Panc1 (cell line): ENCODE results near the gene TCOF1. TPM values are rescaled to one million over a fixed set of nuclear protein-coding genes. Genes with fewer than 3 reads are reported as not detected.

ENCODE experiments used
- ATAC-seq: fragments of 200-7000 bp; cut with Tn5 transposase; 2 replicates; pipeline ENCODE4 v1.9.1; 2020; ENCODE audit warnings: mild to moderate bottlenecking, moderate library complexity
- BruUV-seq: library from RNA; stranded (reverse); fragments of 400-500 nt; replicated peaks from 2 replicates; lab custom pipeline; 2021; lab: Mats Ljungman, UMichigan
- CTCF ChIA-PET: fragments of 300-600 bp; sonication (Branson Sonifier 250); formaldehyde crosslinking; loops from one replicate; lab custom pipeline; 2022; ENCODE audit warnings: antibody characterized with exemption; lab: Charles Lee
- POLR2A ChIA-PET: fragments of 300-600 bp; sonication (Branson Sonifier 250); formaldehyde crosslinking; loops from one replicate; lab custom pipeline; 2022; ENCODE audit warnings: antibody characterized with exemption; lab: Charles Lee
- DNase-seq: peaks from one replicate; pipeline ENCODE4 v3.0.0-alpha.2; 2010; ENCODE audit warnings: low read depth, low spot score
- H3K27ac ChIP-seq: 2 replicates; pipeline ENCODE4 v1.5.1; 2011; ENCODE audit warnings: mild to moderate bottlenecking, low read length, inconsistent platforms
- H3K27me3 ChIP-seq: fragments of 200-500 bp; sonication (Bioruptor generic); 2 replicates; pipeline ENCODE4 v1.6.0; 2014; ENCODE audit warnings: low read length, inconsistent platforms; ENCODE audit not compliant: control insufficient read depth, insufficient read depth
- H3K36me3 ChIP-seq: fragments of 200-500 bp; sonication (Bioruptor generic); 2 replicates; pipeline ENCODE4 v1.5.1; 2014; ENCODE audit warnings: inconsistent platforms, mild to moderate bottlenecking, low read length, moderate library complexity; ENCODE audit not compliant: control insufficient read depth, insufficient read depth
- H3K4me1 ChIP-seq: 2 replicates; pipeline ENCODE4 v1.5.1; 2011; ENCODE audit warnings: inconsistent platforms, mild to moderate bottlenecking, low read length, moderate library complexity; ENCODE audit not compliant: control insufficient read depth, insufficient read depth
- H3K4me3 ChIP-seq, 2 experiments: 2 replicates each; pipeline ENCODE4 v1.5.1; 2011 to 2012; ENCODE audit warnings: low read depth in 2 of 2, low read length in 2 of 2, mild to moderate bottlenecking in 2 of 2, inconsistent platforms in 1 of 2, moderate library complexity in 1 of 2
- H3K9me3 ChIP-seq: fragments of 200-500 bp; sonication (Bioruptor generic); 2 replicates; pipeline ENCODE4 v1.5.1; 2014; ENCODE audit warnings: low read depth, mild to moderate bottlenecking, inconsistent platforms, low read length, moderate library complexity; ENCODE audit not compliant: control insufficient read depth, insufficient read depth
- POLR2AphosphoS5 ChIP-seq: IDR thresholded peaks from 2 replicates; pipeline ENCODE4 v1.6.1; 2012; ENCODE audit warnings: mild to moderate bottlenecking, low read depth, low read length, moderate library complexity
- SIN3A ChIP-seq: IDR thresholded peaks from 2 replicates; pipeline ENCODE4 v1.6.1; 2012; ENCODE audit warnings: low read depth, mild to moderate bottlenecking, low read length, moderate library complexity, borderline replicate concordance; ENCODE audit not compliant: insufficient read depth
- TCF7L2 ChIP-seq: IDR thresholded peaks from 2 replicates; pipeline ENCODE4 v1.6.1; 2011; ENCODE audit warnings: mild to moderate bottlenecking, low read depth, low read length, inconsistent platforms
- in situ Hi-C: cut with HindIII; loops from 2 replicates; pipeline ENCODE4 v1.10.0; 2016; ENCODE audit warnings: low sequenced_read_pairs, low pct_unique_long_range_greater_than_20kb
- intact Hi-C: fragments of 100-400 bp; cut with micrococcal nuclease; formaldehyde crosslinking; loops from one replicate; pipeline ENCODE4 v1.10.0; 2022; ENCODE audit not compliant: unreplicated experiment
- total RNA-seq: library from RNA; stranded (reverse); gene quantifications from one replicate; pipeline ENCODE4 v1.2.1, GENCODE V29; 2021; ENCODE audit not compliant: unreplicated experiment
- TF ChIP-seq, protein P1 (sequence below): fragments of 450-650 bp; IDR thresholded peaks from 2 replicates; pipeline ENCODE4 v1.5.1; 2017; ENCODE audit warnings: mild to moderate bottlenecking
- TF ChIP-seq, protein P2 (sequence below), 2 experiments: IDR thresholded peaks; 2 replicates each; pipeline ENCODE4 v1.6.1; 2011 to 2012; ENCODE audit warnings: low read depth in 2 of 2, control low read depth in 1 of 2, low read length in 1 of 2, mild to moderate bottlenecking in 1 of 2, moderate library complexity in 1 of 2; ENCODE audit not compliant: insufficient read depth in 1 of 2

TCOF1 gene
- total RNA-seq, 1 experiment from 2014 or later, result 92.8 TPM

DNA sequence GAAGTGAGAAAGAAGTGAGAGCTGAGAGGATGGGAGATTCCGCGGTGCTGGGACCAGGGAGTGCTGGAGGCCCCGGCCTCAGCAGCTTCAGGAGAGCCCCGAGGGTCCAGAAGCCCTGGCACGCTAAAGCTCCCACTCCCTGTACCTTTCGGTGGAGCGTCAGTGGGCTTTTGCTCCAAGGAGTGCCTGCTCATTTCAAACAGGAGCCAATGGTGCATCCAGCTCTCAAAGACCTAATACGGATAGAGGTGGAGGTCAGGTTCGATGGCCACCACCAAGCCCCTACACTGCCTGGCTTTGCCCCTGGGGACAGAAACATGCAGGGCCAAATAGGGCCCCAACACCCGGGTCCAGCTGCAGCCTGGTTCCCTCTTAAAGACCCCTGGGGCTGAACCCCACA is 47.0 kb downstream of the TCOF1 start:
- H3K9me3 ChIP-seq, result no peaks in the 10 kb centered on the region
- CTCF ChIA-PET, result no interaction called here
- H3K27me3 ChIP-seq, result no peaks in the 10 kb centered on the region
- no peak overlapping the region for H3K27ac ChIP-seq
- ATAC-seq, result no peak
- H3K4me3 ChIP-seq, result no peak overlapping the region
- DNase-seq, result no peak
- H3K4me1 ChIP-seq, result no peaks in the 10 kb centered on the region
- in situ Hi-C loops, result no loop called here
- no TSS peak for BruUV-seq
- intact Hi-C loops, result no loop called here
- TF ChIP-seq SIN3A, result no peak
- no peaks in the 10 kb centered on the region for H3K36me3 ChIP-seq
- POLR2A ChIA-PET, result no interaction called here

DNA sequence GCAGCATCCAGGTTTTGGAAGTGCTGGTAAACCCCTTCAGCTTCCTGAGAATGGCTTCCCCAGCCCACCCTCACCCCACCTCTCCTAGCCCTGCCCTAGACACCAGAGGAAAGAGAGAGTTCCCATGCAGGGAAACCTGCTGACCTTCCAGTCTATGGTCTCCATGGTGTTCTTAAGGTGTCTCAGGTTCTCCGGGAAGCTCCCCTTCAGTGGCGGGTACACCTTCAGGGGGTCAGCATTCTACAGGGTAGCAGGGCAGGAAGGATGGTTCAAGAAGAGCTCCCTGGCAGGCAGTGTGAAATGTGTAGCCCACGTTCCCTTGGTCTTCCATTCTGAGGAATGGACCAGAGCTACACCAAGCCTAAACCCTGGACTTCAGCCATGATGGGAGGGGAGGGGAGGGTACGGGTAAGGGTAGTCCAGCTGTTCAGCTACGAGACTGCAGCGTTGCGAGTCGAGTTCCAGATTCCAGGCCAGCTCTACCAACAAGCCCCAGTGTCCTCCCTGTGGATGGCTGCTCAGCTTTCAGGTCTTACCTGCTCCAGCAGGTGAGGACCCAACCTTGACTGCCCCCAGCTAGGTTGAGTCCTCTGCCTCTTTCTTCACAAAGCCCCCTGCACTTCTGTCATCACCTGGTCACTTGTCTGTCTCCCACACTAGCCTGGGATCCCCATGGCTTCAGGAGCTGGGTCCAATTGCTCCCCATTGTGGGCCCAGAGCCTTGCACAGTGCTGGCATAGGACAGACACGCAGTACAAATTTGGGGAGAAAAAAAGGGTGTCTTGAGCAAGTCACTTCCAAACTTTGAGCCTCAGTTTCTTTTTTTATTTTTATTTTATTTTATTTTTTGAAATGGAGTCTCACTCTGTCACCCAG is 47.7 kb downstream of the TCOF1 start:
- CTCF ChIA-PET, result no interaction called here
- no peaks in the 10 kb centered on the region for H3K36me3 ChIP-seq
- H3K9me3 ChIP-seq, result no peaks in the 10 kb centered on the region
- ATAC-seq, result no peak
- TF ChIP-seq, protein P1, sequence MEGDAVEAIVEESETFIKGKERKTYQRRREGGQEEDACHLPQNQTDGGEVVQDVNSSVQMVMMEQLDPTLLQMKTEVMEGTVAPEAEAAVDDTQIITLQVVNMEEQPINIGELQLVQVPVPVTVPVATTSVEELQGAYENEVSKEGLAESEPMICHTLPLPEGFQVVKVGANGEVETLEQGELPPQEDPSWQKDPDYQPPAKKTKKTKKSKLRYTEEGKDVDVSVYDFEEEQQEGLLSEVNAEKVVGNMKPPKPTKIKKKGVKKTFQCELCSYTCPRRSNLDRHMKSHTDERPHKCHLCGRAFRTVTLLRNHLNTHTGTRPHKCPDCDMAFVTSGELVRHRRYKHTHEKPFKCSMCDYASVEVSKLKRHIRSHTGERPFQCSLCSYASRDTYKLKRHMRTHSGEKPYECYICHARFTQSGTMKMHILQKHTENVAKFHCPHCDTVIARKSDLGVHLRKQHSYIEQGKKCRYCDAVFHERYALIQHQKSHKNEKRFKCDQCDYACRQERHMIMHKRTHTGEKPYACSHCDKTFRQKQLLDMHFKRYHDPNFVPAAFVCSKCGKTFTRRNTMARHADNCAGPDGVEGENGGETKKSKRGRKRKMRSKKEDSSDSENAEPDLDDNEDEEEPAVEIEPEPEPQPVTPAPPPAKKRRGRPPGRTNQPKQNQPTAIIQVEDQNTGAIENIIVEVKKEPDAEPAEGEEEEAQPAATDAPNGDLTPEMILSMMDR, result no peak
- TF ChIP-seq, protein P2, sequence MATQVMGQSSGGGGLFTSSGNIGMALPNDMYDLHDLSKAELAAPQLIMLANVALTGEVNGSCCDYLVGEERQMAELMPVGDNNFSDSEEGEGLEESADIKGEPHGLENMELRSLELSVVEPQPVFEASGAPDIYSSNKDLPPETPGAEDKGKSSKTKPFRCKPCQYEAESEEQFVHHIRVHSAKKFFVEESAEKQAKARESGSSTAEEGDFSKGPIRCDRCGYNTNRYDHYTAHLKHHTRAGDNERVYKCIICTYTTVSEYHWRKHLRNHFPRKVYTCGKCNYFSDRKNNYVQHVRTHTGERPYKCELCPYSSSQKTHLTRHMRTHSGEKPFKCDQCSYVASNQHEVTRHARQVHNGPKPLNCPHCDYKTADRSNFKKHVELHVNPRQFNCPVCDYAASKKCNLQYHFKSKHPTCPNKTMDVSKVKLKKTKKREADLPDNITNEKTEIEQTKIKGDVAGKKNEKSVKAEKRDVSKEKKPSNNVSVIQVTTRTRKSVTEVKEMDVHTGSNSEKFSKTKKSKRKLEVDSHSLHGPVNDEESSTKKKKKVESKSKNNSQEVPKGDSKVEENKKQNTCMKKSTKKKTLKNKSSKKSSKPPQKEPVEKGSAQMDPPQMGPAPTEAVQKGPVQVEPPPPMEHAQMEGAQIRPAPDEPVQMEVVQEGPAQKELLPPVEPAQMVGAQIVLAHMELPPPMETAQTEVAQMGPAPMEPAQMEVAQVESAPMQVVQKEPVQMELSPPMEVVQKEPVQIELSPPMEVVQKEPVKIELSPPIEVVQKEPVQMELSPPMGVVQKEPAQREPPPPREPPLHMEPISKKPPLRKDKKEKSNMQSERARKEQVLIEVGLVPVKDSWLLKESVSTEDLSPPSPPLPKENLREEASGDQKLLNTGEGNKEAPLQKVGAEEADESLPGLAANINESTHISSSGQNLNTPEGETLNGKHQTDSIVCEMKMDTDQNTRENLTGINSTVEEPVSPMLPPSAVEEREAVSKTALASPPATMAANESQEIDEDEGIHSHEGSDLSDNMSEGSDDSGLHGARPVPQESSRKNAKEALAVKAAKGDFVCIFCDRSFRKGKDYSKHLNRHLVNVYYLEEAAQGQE (IDR thresholded peaks at IDR 0.05; ENCODE audit: insufficient read depth in 1 of 2, low read depth in 2 of 2, low read length in 1 of 2), result no peak
- TF ChIP-seq SIN3A (no peak), TCF7L2 (no peak), POLR2AphosphoS5 (no peak)
- H3K4me3 ChIP-seq, result no peak overlapping the region
- H3K4me1 ChIP-seq, result 0 out of 2 replicates have a peak, but pooled peaks cover 2% of the 10 kb centered on the region
- no peak overlapping the region for H3K27ac ChIP-seq
- in situ Hi-C loops (no loop called here), intact Hi-C loops (no loop called here)
- no peaks in the 10 kb centered on the region for H3K27me3 ChIP-seq
- BruUV-seq, result no TSS peak
- POLR2A ChIA-PET, result no interaction called here
- no peak for DNase-seq

DNA sequence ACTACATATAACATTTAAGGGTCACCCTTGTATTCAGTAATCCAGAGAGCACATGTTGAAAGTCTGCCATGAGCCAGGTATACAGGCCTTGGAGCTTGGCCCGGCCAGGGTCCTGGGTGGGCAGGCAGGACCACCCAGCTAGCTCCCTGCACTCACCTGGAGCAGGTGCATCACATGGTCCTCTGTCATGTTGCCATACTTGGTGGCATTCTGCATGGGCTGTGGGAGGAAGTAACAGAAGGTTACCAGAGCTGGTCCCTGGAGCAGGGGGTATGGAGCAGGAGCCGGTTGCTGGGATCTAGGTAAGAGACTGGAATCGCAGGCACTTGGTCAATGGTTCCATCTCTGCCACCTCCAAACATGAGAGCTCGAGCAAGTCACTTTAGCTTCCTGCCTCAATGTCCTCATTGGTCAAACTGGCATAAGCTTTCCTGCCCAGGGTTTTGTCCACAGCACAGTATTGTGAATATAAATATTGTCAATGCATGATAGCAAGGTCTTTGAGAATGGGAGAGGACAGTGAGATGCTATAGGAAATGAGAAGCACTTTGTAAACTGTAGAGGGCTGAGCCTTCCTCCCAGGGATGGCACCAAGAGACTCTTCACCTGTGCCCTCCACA is 48.7 kb downstream of the TCOF1 start:
- POLR2A ChIA-PET, result no interaction called here
- Histone ChIP-seq H3K27ac (no peak overlapping the region), H3K9me3 (no peaks in the 10 kb centered on the region), H3K4me3 (no peak overlapping the region), H3K4me1 (0 out of 2 replicates have a peak, but pooled peaks cover 4% of the 10 kb centered on the region), H3K36me3 (no peaks in the 10 kb centered on the region), H3K27me3 (no peaks in the 10 kb centered on the region)
- BruUV-seq, result no TSS peak
- intact Hi-C loops (no loop called here), in situ Hi-C loops (no loop called here)
- TF ChIP-seq, protein P1, result no peak
- no peak for TF ChIP-seq TCF7L2
- TF ChIP-seq POLR2AphosphoS5, result no peak
- no peak for TF ChIP-seq SIN3A
- TF ChIP-seq, protein P2 (IDR thresholded peaks at IDR 0.05; ENCODE audit: insufficient read depth in 1 of 2, low read depth in 2 of 2, low read length in 1 of 2), result no peak
- CTCF ChIA-PET, result no interaction called here
- ATAC-seq, result no peak
- no peak for DNase-seq
